H9 (cell line): ENCODE measurements around the gene ITGB1BP1. TPM values are rescaled to one million over a fixed set of nuclear protein-coding genes. Genes with fewer than 3 reads are reported as not detected.

Experiments
- DNase-seq: peaks from one replicate; pipeline ENCODE4 v3.0.0-alpha.2; 2017
- H2AFZ ChIP-seq: one replicate; pipeline ENCODE4 v1.6.1; 2013; ENCODE audit warnings: mild to moderate bottlenecking, low read length, control low read depth, moderate library complexity
- H2AK5ac ChIP-seq: 2 replicates; pipeline ENCODE4 v1.6.1; 2013; ENCODE audit warnings: low read length, control low read depth, mixed read lengths; ENCODE audit not compliant: insufficient read length
- H2BK120ac ChIP-seq: one replicate; pipeline ENCODE4 v1.6.1; 2013; ENCODE audit warnings: low read depth, mild to moderate bottlenecking, low read length, control low read depth, inconsistent platforms; ENCODE audit not compliant: poor library complexity, severe bottlenecking
- H2BK12ac ChIP-seq: 2 replicates; pipeline ENCODE4 v1.6.1; 2013; ENCODE audit warnings: low read length, control low read depth, mixed read lengths, low read depth; ENCODE audit not compliant: insufficient read length
- H2BK15ac ChIP-seq: 2 replicates; pipeline ENCODE4 v1.6.1; 2013; ENCODE audit warnings: low read depth, low read length, control low read depth
- H2BK20ac ChIP-seq: one replicate; pipeline ENCODE4 v1.6.1; 2013; ENCODE audit warnings: low read depth, mild to moderate bottlenecking, low read length, control low read depth, inconsistent platforms; ENCODE audit not compliant: poor library complexity, severe bottlenecking
- H2BK5ac ChIP-seq: 2 replicates; pipeline ENCODE4 v1.6.1; 2013; ENCODE audit warnings: low read length, control low read depth, mixed read lengths; ENCODE audit not compliant: insufficient read length
- H3K14ac ChIP-seq: 2 replicates; pipeline ENCODE4 v1.6.1; 2013; ENCODE audit warnings: low read length, control low read depth; ENCODE audit not compliant: insufficient read depth
- H3K18ac ChIP-seq: 2 replicates; pipeline ENCODE4 v1.6.1; 2013; ENCODE audit warnings: low read depth, mild to moderate bottlenecking, mixed read lengths, low read length, control low read depth; ENCODE audit not compliant: insufficient read length
- H3K23ac ChIP-seq: 2 replicates; pipeline ENCODE4 v1.6.1; 2013; ENCODE audit warnings: low read length, control low read depth, mixed read lengths, low read depth; ENCODE audit not compliant: insufficient read length
- H3K23me2 ChIP-seq: 2 replicates; pipeline ENCODE4 v1.6.1; 2013; ENCODE audit warnings: low read depth, mild to moderate bottlenecking, mixed read lengths, low read length, control low read depth; ENCODE audit not compliant: insufficient read length, poor library complexity, severe bottlenecking
- H3K27ac ChIP-seq: 2 replicates; pipeline ENCODE4 v1.5.1; 2013; ENCODE audit warnings: low read length, control low read depth, mixed read lengths, low read depth; ENCODE audit not compliant: insufficient read length
- H3K27me3 ChIP-seq: 2 replicates; pipeline ENCODE4 v1.6.1; 2013; ENCODE audit warnings: low read length, control low read depth, inconsistent platforms; ENCODE audit not compliant: insufficient read depth
- H3K4ac ChIP-seq: 2 replicates; pipeline ENCODE4 v1.6.1; 2013; ENCODE audit warnings: low read depth, mild to moderate bottlenecking, control low read depth, inconsistent platforms, low read length, moderate library complexity
- H3K4me1 ChIP-seq: 2 replicates; pipeline ENCODE4 v1.6.1; 2013; ENCODE audit warnings: low read length, control low read depth, inconsistent platforms; ENCODE audit not compliant: insufficient read depth
- H3K4me2 ChIP-seq: 2 replicates; pipeline ENCODE4 v1.6.1; 2013; ENCODE audit warnings: low read length, control low read depth, mixed read lengths; ENCODE audit not compliant: insufficient read length, insufficient read depth
- H3K56ac ChIP-seq: 2 replicates; pipeline ENCODE4 v1.6.1; 2013; ENCODE audit warnings: low read depth, mild to moderate bottlenecking, mixed read lengths, low read length, control low read depth; ENCODE audit not compliant: insufficient read length
- H3K79me1 ChIP-seq: 2 replicates; pipeline ENCODE4 v1.6.1; 2013; ENCODE audit warnings: low read depth, mild to moderate bottlenecking, moderate library complexity, low read length, control low read depth, inconsistent platforms; ENCODE audit not compliant: insufficient read depth, poor library complexity, severe bottlenecking
- H3K79me2 ChIP-seq: 2 replicates; pipeline ENCODE4 v1.6.1; 2013; ENCODE audit warnings: low read length, control low read depth, inconsistent platforms; ENCODE audit not compliant: insufficient read depth
- H3K9ac ChIP-seq: 2 replicates; pipeline ENCODE4 v1.6.1; 2013; ENCODE audit warnings: low read length, control low read depth, mixed read lengths; ENCODE audit not compliant: insufficient read length; ENCODE audit errors: extremely low read depth
- H3K9me3 ChIP-seq: one replicate; pipeline ENCODE4 v1.6.1; 2013; ENCODE audit warnings: low read depth, low read length, inconsistent platforms; ENCODE audit not compliant: control insufficient read depth
- H3T11ph ChIP-seq: one replicate; pipeline ENCODE4 v1.6.1; 2013; ENCODE audit warnings: mild to moderate bottlenecking, low read length, control low read depth, inconsistent platforms
- H4K20me1 ChIP-seq: one replicate; pipeline ENCODE4 v1.6.1; 2013; ENCODE audit not compliant: control insufficient read depth, insufficient read length, insufficient read depth
- H4K5ac ChIP-seq: 2 replicates; pipeline ENCODE4 v1.6.1; 2013; ENCODE audit warnings: low read depth, mild to moderate bottlenecking, mixed read lengths, low read length, control low read depth; ENCODE audit not compliant: insufficient read length
- H4K8ac ChIP-seq: replicated peaks from 2 replicates; pipeline ENCODE4 v1.6.1; 2013; ENCODE audit warnings: low read length, control low read depth, mixed read lengths, low read depth; ENCODE audit not compliant: insufficient read length
- H4K91ac ChIP-seq: 2 replicates; pipeline ENCODE4 v1.6.1; 2013; ENCODE audit warnings: low read depth, mild to moderate bottlenecking, moderate library complexity, mixed read lengths, low read length, control low read depth; ENCODE audit not compliant: insufficient read length
- H3K27ac Mint-ChIP-seq, 3 experiments: 2 replicates in 2 of 3; 3 replicates in 1 of 3; pipeline ENCODE4 v1.8.0; 2020 to 2021; ENCODE audit warnings: mixed read lengths in 3 of 3, mild to moderate bottlenecking in 1 of 3, moderate library complexity in 1 of 3
- H3K27me3 Mint-ChIP-seq: 2 replicates; pipeline ENCODE4 v1.8.0; 2021; ENCODE audit warnings: low read depth, mild to moderate bottlenecking, moderate library complexity, mixed read lengths
- H3K36me3 Mint-ChIP-seq, 3 experiments: 2 replicates in 2 of 3; 3 replicates in 1 of 3; pipeline ENCODE4 v1.8.0; 2020 to 2021; ENCODE audit warnings: low read depth in 3 of 3, mixed read lengths in 3 of 3; ENCODE audit not compliant: insufficient read depth in 1 of 3
- H3K4me1 Mint-ChIP-seq, 2 experiments: 2 replicates each; pipeline ENCODE4 v1.8.0; 2020; ENCODE audit warnings: mixed read lengths in 2 of 2
- H3K4me3 Mint-ChIP-seq, 2 experiments: 2 replicates in 1 of 2; 3 replicates in 1 of 2; pipeline ENCODE4 v1.8.0; 2020 to 2021; ENCODE audit warnings: mild to moderate bottlenecking in 2 of 2, mixed read lengths in 2 of 2, moderate library complexity in 1 of 2
- H3K9me3 Mint-ChIP-seq, 2 experiments: 2 replicates in 1 of 2; 3 replicates in 1 of 2; pipeline ENCODE4 v1.8.0; 2020; ENCODE audit warnings: mild to moderate bottlenecking in 2 of 2, mixed read lengths in 2 of 2, moderate library complexity in 1 of 2
- CTCF ChIP-seq: fragments of 200-600 bp; sonication (generic); conservative IDR thresholded peaks from 3 replicates; pipeline ENCODE4 v1.8.0; 2021; ENCODE audit warnings: antibody characterized with exemption, mild to moderate bottlenecking
- WGBS: extraction: QIAGEN DNeasy Blood & Tissue Kit; methylation state at CpG from one replicate; pipeline ENCODE4 v1.1.7; 2013; ENCODE audit warnings: missing lambda C conversion rate, low lambda C conversion rate, mixed read lengths; ENCODE audit not compliant: insufficient read length; ENCODE audit errors: extremely low coverage; 5-methylcytosine and 5-hydroxymethylcytosine counted together
- total RNA-seq: library from RNA; stranded (reverse); gene quantifications from 2 replicates; pipeline ENCODE4 v1.2.1, GENCODE V29; 2021

The ITGB1BP1 gene
- total RNA-seq, 1 experiment from 2014 or later = 38.7 TPM

GRCh38 chr2:9360701-9361100 lies 62.6 kb downstream of the ITGB1BP1 start:
- Histone ChIP-seq H3K79me2 (no peaks in the 10 kb centered on the region), H3K23ac (no peak overlapping the region), H3K4me2 (no peak overlapping the region), H4K20me1 (no peaks in the 10 kb centered on the region), H2BK120ac (no peak overlapping the region), H3T11ph (no peak overlapping the region), H3K27me3 (no peaks in the 10 kb centered on the region), H3K27ac (no peak overlapping the region), H2AFZ (no peak overlapping the region), H3K18ac (no peak overlapping the region), H2BK15ac (no peak overlapping the region), H3K4ac (no peak overlapping the region), H3K79me1 (no peaks in the 10 kb centered on the region), H3K14ac (no peak overlapping the region), H3K23me2 (no peaks in the 10 kb centered on the region), H4K8ac (no peak overlapping the region), H2BK12ac (no peak overlapping the region), H3K9me3 (no peaks in the 10 kb centered on the region), H4K5ac (no peak overlapping the region), H3K56ac (no peak overlapping the region), H3K9ac (no peak overlapping the region), H3K4me1 (peaks cover 4% of the 10 kb centered on the region; the same call in 1 of the 2 replicates), H4K91ac (no peak overlapping the region), H2BK20ac (no peak overlapping the region), H2AK5ac (no peak overlapping the region), H2BK5ac (no peak overlapping the region)
- no peaks in the 10 kb centered on the region for H3K9me3 Mint-ChIP-seq
- peaks cover 8 to 50% (median 24%) of the 10 kb centered on the region in 3 experiments; a peak in 6 of 7 replicates for H3K36me3 Mint-ChIP-seq
- no peak for TF ChIP-seq CTCF
- H3K4me3 Mint-ChIP-seq = no peak overlapping the region
- no peak for DNase-seq
- no peak overlapping the region for H3K27ac Mint-ChIP-seq
- H3K27me3 Mint-ChIP-seq = no peaks in the 10 kb centered on the region
- no CpG with 5 or more reads among the region's 2 CpGs for WGBS
- peaks cover 9 to 10% of the 10 kb centered on the region in 2 experiments for H3K4me1 Mint-ChIP-seq
